Natural killer cell (primary cell): ENCODE data around the gene MTMR3. TPM values are rescaled to one million over a fixed set of nuclear protein-coding genes. Genes with fewer than 3 reads are reported as not detected.

Source experiments
- ATAC-seq, 3 donors: fragments of 150-1000 bp in 2 of 3; fragments of 200-7000 bp in 1 of 3; cut with Tn5 transposase; 1 replicate in 1 of 3; 2 replicates in 2 of 3; pipeline ENCODE4 v1.10.0; 2021; ENCODE audit warnings: mild to moderate bottlenecking in 2 of 3, moderate library complexity in 2 of 3
- DNase-seq, 2 donors: peaks; one replicate each; pipeline versions ENCODE4 v3.0.0 to v3.0.0-alpha.2; 2013 to 2021; ENCODE audit warnings: mixed read lengths in 1 of 2
- H3K27ac ChIP-seq: one replicate; pipeline ENCODE4 v1.5.1; 2013; ENCODE audit warnings: mild to moderate bottlenecking, low read length
- H3K27me3 ChIP-seq: one replicate; pipeline ENCODE4 v1.6.1; 2013; ENCODE audit warnings: low read length; ENCODE audit not compliant: control insufficient read depth, insufficient read depth
- H3K36me3 ChIP-seq: one replicate; pipeline ENCODE4 v1.6.1; 2013; ENCODE audit warnings: low read length; ENCODE audit not compliant: control insufficient read depth, insufficient read depth
- H3K4me1 ChIP-seq: one replicate; pipeline ENCODE4 v1.6.1; 2013; ENCODE audit warnings: low read length; ENCODE audit not compliant: control insufficient read depth, insufficient read depth
- H3K4me3 ChIP-seq: one replicate; pipeline ENCODE4 v1.5.1; 2013; ENCODE audit warnings: low read length
- H3K9me3 ChIP-seq: one replicate; pipeline ENCODE4 v1.6.1; 2013; ENCODE audit warnings: low read length; ENCODE audit not compliant: control insufficient read depth, insufficient read depth
- H3K27ac Mint-ChIP-seq, 2 donors: one replicate each; pipeline ENCODE4 v1.8.0; 2022; ENCODE audit warnings: mild to moderate bottlenecking in 2 of 2, mixed read lengths in 2 of 2, moderate library complexity in 1 of 2
- H3K27me3 Mint-ChIP-seq, 2 donors: one replicate each; pipeline ENCODE4 v1.8.0; 2022; ENCODE audit warnings: low read depth in 2 of 2, mixed read lengths in 2 of 2
- H3K36me3 Mint-ChIP-seq: one replicate; pipeline ENCODE4 v1.8.0; 2022; ENCODE audit warnings: mixed read lengths
- H3K4me1 Mint-ChIP-seq, 2 donors: one replicate each; pipeline ENCODE4 v1.8.0; 2022; ENCODE audit warnings: mixed read lengths in 2 of 2
- H3K4me3 Mint-ChIP-seq: one replicate; pipeline ENCODE4 v1.8.0; 2022; ENCODE audit warnings: mild to moderate bottlenecking, moderate library complexity, mixed read lengths
- H3K9me3 Mint-ChIP-seq, 2 donors: one replicate each; pipeline ENCODE4 v1.8.0; 2022; ENCODE audit warnings: mixed read lengths in 2 of 2
- CTCF ChIP-seq: fragments of 200-600 bp; IDR thresholded peaks from one replicate; pipeline ENCODE4 v1.8.0; 2022; ENCODE audit warnings: antibody characterized with exemption
- WGBS: methylation state at CpG from one replicate; pipeline ENCODE4 v1.1.7; 2013; ENCODE audit warnings: missing lambda C conversion rate; ENCODE audit not compliant: insufficient coverage; 5-methylcytosine and 5-hydroxymethylcytosine counted together
- intact Hi-C: fragments of 100-400 bp; cut with micrococcal nuclease; formaldehyde crosslinking; loops from one replicate; pipeline ENCODE4 v1.14.2; 2022
- total RNA-seq, 4 donors: library from RNA; stranded (reverse); fragments of 120-200 nt in 1 of 4; gene quantifications; one replicate each; pipeline versions ENCODE4 v1.2.3 to v1.2.4, GENCODE V29; 2013 to 2022

The MTMR3 gene
- total RNA-seq, 3 donors from 2014 or later (not counting 1 experiment from before 2014, with no cell fraction given), result 62.1 to 83.4 (median 75.6) TPM

- H3K4me1 Mint-ChIP-seq, result no peaks in the 10 kb centered on the region
- no peak overlapping the region for H3K27ac Mint-ChIP-seq
- WGBS, result 94% methylated on average over 3 of the region's 3 CpGs
- Histone ChIP-seq H3K4me3 (no peak overlapping the region), H3K36me3 (peaks cover 75% of the 10 kb centered on the region), H3K9me3 (no peaks in the 10 kb centered on the region), H3K27ac (no peak overlapping the region), H3K4me1 (no peaks in the 10 kb centered on the region), H3K27me3 (no peaks in the 10 kb centered on the region)
- no peak overlapping the region for H3K4me3 Mint-ChIP-seq
- H3K9me3 Mint-ChIP-seq, result no peaks in the 10 kb centered on the region
- intact Hi-C loops, result no loop called here
- no peak for TF ChIP-seq CTCF
- H3K27me3 Mint-ChIP-seq, result no peaks in the 10 kb centered on the region
- DNase-seq (no peak), ATAC-seq (no peak)
- H3K36me3 Mint-ChIP-seq, result no peaks in the 10 kb centered on the region
These were observed 142.2 kb downstream of the MTMR3 start for GRCh38 chr22:30025221-30025620.

- no peaks in the 10 kb centered on the region for H3K9me3 Mint-ChIP-seq
- intact Hi-C loops, result no loop called here
- Histone ChIP-seq H3K27ac (no peak overlapping the region), H3K9me3 (no peaks in the 10 kb centered on the region), H3K36me3 (peaks cover 59% of the 10 kb centered on the region), H3K4me1 (no peaks in the 10 kb centered on the region), H3K27me3 (no peaks in the 10 kb centered on the region), H3K4me3 (no peak overlapping the region)
- 100% methylated on average over 2 of the region's 2 CpGs for WGBS
- H3K4me1 Mint-ChIP-seq, result no peaks in the 10 kb centered on the region
- no peak overlapping the region for H3K27ac Mint-ChIP-seq
- ATAC-seq (no peak), DNase-seq (no peak)
- no peak for TF ChIP-seq CTCF
- no peaks in the 10 kb centered on the region for H3K36me3 Mint-ChIP-seq
- no peak overlapping the region for H3K4me3 Mint-ChIP-seq
- H3K27me3 Mint-ChIP-seq, result no peaks in the 10 kb centered on the region
These were observed 143.8 kb downstream of the MTMR3 start for GRCh38 chr22:30026756-30027155.

GRCh38 chr22:30027169-30027568 lies 144.2 kb downstream of the MTMR3 start:
- no peak overlapping the region for H3K27ac ChIP-seq
- DNase-seq (no peak), ATAC-seq (no peak)
- H3K27me3 ChIP-seq, result no peaks in the 10 kb centered on the region
- no peaks in the 10 kb centered on the region for H3K4me1 ChIP-seq
- no peaks in the 10 kb centered on the region for H3K9me3 ChIP-seq
- WGBS, result 84% methylated on average over 4 of the region's 4 CpGs
- Mint-ChIP-seq H3K4me1 (no peaks in the 10 kb centered on the region), H3K27me3 (no peaks in the 10 kb centered on the region), H3K9me3 (no peaks in the 10 kb centered on the region), H3K4me3 (no peak overlapping the region), H3K36me3 (no peaks in the 10 kb centered on the region), H3K27ac (no peak overlapping the region)
- H3K36me3 ChIP-seq, result peaks cover 55% of the 10 kb centered on the region
- H3K4me3 ChIP-seq, result no peak overlapping the region
- TF ChIP-seq CTCF, result no peak
- intact Hi-C loops, result no loop called here

- no peak overlapping the region for H3K27ac Mint-ChIP-seq
- no peak for ATAC-seq
- no peak for DNase-seq
- H3K36me3 ChIP-seq, result peaks cover 50% of the 10 kb centered on the region
- no peak for TF ChIP-seq CTCF
- H3K4me1 Mint-ChIP-seq, result no peaks in the 10 kb centered on the region
- H3K4me3 ChIP-seq, result no peak overlapping the region
- no peaks in the 10 kb centered on the region for H3K36me3 Mint-ChIP-seq
- H3K4me1 ChIP-seq, result no peaks in the 10 kb centered on the region
- no peaks in the 10 kb centered on the region for H3K9me3 Mint-ChIP-seq
- 96% methylated on average over 4 of the region's 4 CpGs for WGBS
- H3K4me3 Mint-ChIP-seq, result no peak overlapping the region
- intact Hi-C loops, result no loop called here
- H3K27ac ChIP-seq, result no peak overlapping the region
- H3K27me3 ChIP-seq, result no peaks in the 10 kb centered on the region
- no peaks in the 10 kb centered on the region for H3K27me3 Mint-ChIP-seq
- H3K9me3 ChIP-seq, result no peaks in the 10 kb centered on the region
These were observed 144.8 kb downstream of the MTMR3 start for GRCh38 chr22:30027791-30028190.
